Endothelial cell of umbilical vein (primary cell): ENCODE data around the gene PAAF1. TPM values are rescaled to one million over a fixed set of nuclear protein-coding genes. Genes with fewer than 3 reads are reported as not detected.

Source experiments
- BruUV-seq: library from RNA; stranded (reverse); fragments of 400-500 nt; replicated peaks from 2 replicates; lab custom pipeline; 2021; lab: Mats Ljungman, UMichigan
- CTCF ChIA-PET: fragments of 300-600, 350-600 bp; sonication (Branson Sonifier 250); formaldehyde crosslinking; loops from one replicate; lab custom pipeline; 2021; ENCODE audit warnings: antibody characterized with exemption, inconsistent platforms; lab: Charles Lee
- POLR2A ChIA-PET: fragments of 300-600, 350-600 bp; sonication (Branson Sonifier 250); formaldehyde crosslinking; loops from one replicate; lab custom pipeline; 2021; ENCODE audit warnings: antibody characterized with exemption, inconsistent platforms; lab: Charles Lee
- DNase-seq: peaks from one replicate; pipeline ENCODE4 v3.0.0-alpha.2; 2011; ENCODE audit warnings: low read depth, low spot score
- FAIRE-seq: peaks from 2 replicates; lab custom pipeline; 2011; peaks lifted over from hg19 to GRCh38; lab: Jason Lieb, UNC
- H2AFZ ChIP-seq: 2 replicates; pipeline ENCODE4 v1.6.0; 2012; ENCODE audit warnings: low read depth, low read length, control low read depth, inconsistent platforms
- H3K27ac ChIP-seq: 2 replicates; pipeline ENCODE4 v1.5.1; 2011; ENCODE audit warnings: low read depth, mild to moderate bottlenecking, control low read depth, low read length, moderate library complexity; ENCODE audit not compliant: insufficient read depth
- H3K27me3 ChIP-seq, 2 experiments: 2 replicates each; pipeline versions ENCODE4 v1.6.0 to v1.6.1; 2011; ENCODE audit warnings: low read length in 2 of 2, mixed read lengths in 1 of 2; ENCODE audit not compliant: control insufficient read depth in 2 of 2, insufficient read depth in 2 of 2
- H3K36me3 ChIP-seq, 2 experiments: 2 replicates in 1 of 2; 3 replicates in 1 of 2; pipeline ENCODE4 v1.5.1; 2011; ENCODE audit warnings: low read length in 2 of 2, mild to moderate bottlenecking in 1 of 2, moderate library complexity in 1 of 2; ENCODE audit not compliant: control insufficient read depth in 2 of 2, insufficient read depth in 2 of 2; ENCODE audit errors: extremely low read depth in 1 of 2
- H3K4me1 ChIP-seq: 3 replicates; pipeline ENCODE4 v1.5.1; 2011; ENCODE audit warnings: mild to moderate bottlenecking, low read length; ENCODE audit not compliant: control insufficient read depth, insufficient read depth; ENCODE audit errors: extremely low read depth
- H3K4me2 ChIP-seq: 2 replicates; pipeline ENCODE4 v1.6.1; 2011; ENCODE audit warnings: low read length, control low read depth, mixed read lengths; ENCODE audit not compliant: insufficient read depth
- H3K4me3 ChIP-seq, 3 experiments: fragments of 200-600 bp in 1 of 3; sonication (generic), shearing (Covaris generic) in 1 of 3; replicated peaks in 1 of 3; 2 replicates each; pipeline ENCODE4 v1.5.1; 2011 to 2016; ENCODE audit warnings: control low read depth in 3 of 3, low read length in 3 of 3, mild to moderate bottlenecking in 2 of 3, inconsistent platforms in 1 of 3, low read depth in 1 of 3, moderate library complexity in 1 of 3; ENCODE audit not compliant: insufficient read depth in 1 of 3
- H3K79me2 ChIP-seq: 2 replicates; pipeline ENCODE4 v1.6.0; 2012; ENCODE audit warnings: low read length, inconsistent platforms; ENCODE audit not compliant: control insufficient read depth, insufficient read depth
- H3K9ac ChIP-seq: replicated peaks from 2 replicates; pipeline ENCODE3; 2011; ENCODE audit warnings: low read length, control low read depth; ENCODE audit not compliant: insufficient read depth; ENCODE audit errors: extremely low read depth
- H3K9me1 ChIP-seq: replicated peaks from 3 replicates; pipeline ENCODE4 v1.6.0; 2011; ENCODE audit warnings: mild to moderate bottlenecking, low read length; ENCODE audit not compliant: control insufficient read depth, insufficient read depth; ENCODE audit errors: extremely low read depth
- H3K9me3 ChIP-seq: replicated peaks from 2 replicates; pipeline ENCODE4 v1.5.1; 2012; ENCODE audit warnings: low read length, inconsistent platforms; ENCODE audit not compliant: control insufficient read depth, insufficient read depth
- H4K20me1 ChIP-seq: replicated peaks from 2 replicates; pipeline ENCODE3; 2011; ENCODE audit warnings: mild to moderate bottlenecking, low read length; ENCODE audit not compliant: control insufficient read depth, insufficient read depth; ENCODE audit errors: extremely low read depth
- EZH2 ChIP-seq: IDR thresholded peaks from 2 replicates; pipeline ENCODE4 v1.6.1; 2012; ENCODE audit warnings: borderline replicate concordance, low read depth, mild to moderate bottlenecking, moderate library complexity, low read length, inconsistent platforms; ENCODE audit not compliant: severe bottlenecking
- FOS ChIP-seq: IDR thresholded peaks from 2 replicates; pipeline ENCODE4 v1.6.1; 2011; ENCODE audit warnings: mild to moderate bottlenecking, low read length, moderate library complexity, borderline replicate concordance; ENCODE audit not compliant: insufficient read depth
- GATA2 ChIP-seq: IDR thresholded peaks from 2 replicates; pipeline ENCODE4 v1.7.0; 2011; ENCODE audit warnings: low read depth, mild to moderate bottlenecking, moderate library complexity, mixed read lengths, low read length; ENCODE audit not compliant: insufficient read length, insufficient read depth
- JUN ChIP-seq: IDR thresholded peaks from 2 replicates; pipeline ENCODE4 v1.6.1; 2011; ENCODE audit warnings: borderline replicate concordance, low read depth; ENCODE audit not compliant: insufficient read length, insufficient read depth
- MYC ChIP-seq: IDR thresholded peaks from one replicate; pipeline ENCODE4 v1.6.1; 2011; ENCODE audit warnings: mild to moderate bottlenecking, low read depth, low read length
- POLR2A ChIP-seq: IDR thresholded peaks from 2 replicates; pipeline ENCODE4 v1.6.1; 2012; ENCODE audit warnings: low read depth, mild to moderate bottlenecking, control low read depth, low read length
- POLR2AphosphoS5 ChIP-seq: IDR thresholded peaks from 2 replicates; pipeline ENCODE4 v1.6.1; 2012; ENCODE audit warnings: low read depth, mild to moderate bottlenecking, control low read depth, low read length, moderate library complexity; ENCODE audit not compliant: insufficient read depth
- dilution Hi-C: fragments of 300-500 bp; cut with MboI; formaldehyde crosslinking; loops from one replicate; pipeline ENCODE4 v1.15.0; 2019; ENCODE audit warnings: low sequenced_read_pairs; ENCODE audit not compliant: extremely low pct_ligation_motif_present
- intact Hi-C: fragments of 100-400 bp; cut with micrococcal nuclease; formaldehyde crosslinking; loops from one replicate; pipeline ENCODE4 v1.10.0; 2022
- polyA plus RNA-seq, 4 experiments: library from polyadenylated mRNA; depleted of rRNA in 3 of 4; stranded (reverse) in 3 of 4; unstranded in 1 of 4; fragments of >200 nt; gene quantifications; 2 replicates each; pipeline versions ENCODE4 v1.2.1 to v1.2.3, GENCODE V29; 2011 to 2012; ENCODE audit warnings: missing spikeins in 1 of 4
- total RNA-seq: library from RNA; stranded (reverse); gene quantifications from 2 replicates; pipeline ENCODE4 v1.2.3, GENCODE V29; 2021
- TF ChIP-seq, protein P1 (sequence below), 2 donors: IDR thresholded peaks; 1 replicate in 1 of 2; 2 replicates in 1 of 2; pipeline ENCODE4 v1.5.1; 2011; ENCODE audit warnings: low read length in 2 of 2, mild to moderate bottlenecking in 2 of 2, moderate library complexity in 2 of 2, control low read depth in 1 of 2, inconsistent platforms in 1 of 2, low read depth in 1 of 2; ENCODE audit not compliant: insufficient read depth in 1 of 2; ENCODE audit errors: extremely low read depth in 1 of 2
- TF ChIP-seq, protein P2 (sequence below): IDR thresholded peaks from 2 replicates; pipeline ENCODE4 v1.6.1; 2011; ENCODE audit not compliant: insufficient read depth, insufficient read length

PAAF1 gene
- total and polyA plus RNA-seq, 2 donors (not counting 3 experiments of a cell fraction or from before 2014, with no cell fraction given), result 9.8 to 16.1 TPM

DNA sequence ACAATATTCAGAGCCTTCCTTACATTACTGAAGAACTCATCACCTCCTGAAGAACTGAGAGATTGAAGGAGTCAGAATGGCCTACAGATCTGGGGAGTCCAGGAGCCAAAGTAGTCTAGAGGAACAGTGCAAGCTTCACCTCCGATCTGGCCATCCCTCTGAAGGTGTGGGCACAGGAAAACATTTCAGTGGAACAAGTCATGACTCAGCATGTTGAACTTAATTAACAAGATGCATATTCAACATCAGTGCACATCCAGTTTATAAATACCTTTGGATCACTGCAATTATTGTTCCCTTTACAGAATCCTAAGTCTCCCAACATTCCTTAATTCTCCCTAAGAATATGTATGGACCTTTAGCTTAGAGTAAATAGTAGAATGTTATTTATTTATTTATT lies 25.5 kb downstream of the PAAF1 start:
- FAIRE-seq, result no peak
- Histone ChIP-seq H2AFZ (no peak overlapping the region), H3K27ac (no peak overlapping the region), H3K36me3 (peaks cover 0 to 4% of the 10 kb centered on the region in 2 experiments), H3K9ac (no peak overlapping the region), H3K4me1 (no peaks in the 10 kb centered on the region), H4K20me1 (no peaks in the 10 kb centered on the region), H3K79me2 (no peaks in the 10 kb centered on the region), H3K9me3 (no peaks in the 10 kb centered on the region), H3K27me3 (no peaks in the 10 kb centered on the region), H3K4me2 (no peak overlapping the region), H3K4me3 (no peak overlapping the region), H3K9me1 (no peaks in the 10 kb centered on the region)
- dilution Hi-C loops, result no loop called here
- POLR2A ChIA-PET, result no interaction called here
- TF ChIP-seq POLR2A, result no peak
- TF ChIP-seq GATA2, result no peak
- TF ChIP-seq EZH2, result no peak
- no peak for TF ChIP-seq JUN
- no peak for TF ChIP-seq MYC
- TF ChIP-seq POLR2AphosphoS5, result no peak
- TF ChIP-seq, protein P1, sequence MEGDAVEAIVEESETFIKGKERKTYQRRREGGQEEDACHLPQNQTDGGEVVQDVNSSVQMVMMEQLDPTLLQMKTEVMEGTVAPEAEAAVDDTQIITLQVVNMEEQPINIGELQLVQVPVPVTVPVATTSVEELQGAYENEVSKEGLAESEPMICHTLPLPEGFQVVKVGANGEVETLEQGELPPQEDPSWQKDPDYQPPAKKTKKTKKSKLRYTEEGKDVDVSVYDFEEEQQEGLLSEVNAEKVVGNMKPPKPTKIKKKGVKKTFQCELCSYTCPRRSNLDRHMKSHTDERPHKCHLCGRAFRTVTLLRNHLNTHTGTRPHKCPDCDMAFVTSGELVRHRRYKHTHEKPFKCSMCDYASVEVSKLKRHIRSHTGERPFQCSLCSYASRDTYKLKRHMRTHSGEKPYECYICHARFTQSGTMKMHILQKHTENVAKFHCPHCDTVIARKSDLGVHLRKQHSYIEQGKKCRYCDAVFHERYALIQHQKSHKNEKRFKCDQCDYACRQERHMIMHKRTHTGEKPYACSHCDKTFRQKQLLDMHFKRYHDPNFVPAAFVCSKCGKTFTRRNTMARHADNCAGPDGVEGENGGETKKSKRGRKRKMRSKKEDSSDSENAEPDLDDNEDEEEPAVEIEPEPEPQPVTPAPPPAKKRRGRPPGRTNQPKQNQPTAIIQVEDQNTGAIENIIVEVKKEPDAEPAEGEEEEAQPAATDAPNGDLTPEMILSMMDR (IDR thresholded peaks at IDR 0.05; ENCODE audit: extremely low read depth in 1 of 2, insufficient read depth in 1 of 2, low read depth in 1 of 2, low read length in 2 of 2), result no peak
- TF ChIP-seq, protein P2, sequence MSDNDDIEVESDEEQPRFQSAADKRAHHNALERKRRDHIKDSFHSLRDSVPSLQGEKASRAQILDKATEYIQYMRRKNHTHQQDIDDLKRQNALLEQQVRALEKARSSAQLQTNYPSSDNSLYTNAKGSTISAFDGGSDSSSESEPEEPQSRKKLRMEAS, result no peak
- TF ChIP-seq FOS, result no peak
- no TSS peak for BruUV-seq
- CTCF ChIA-PET, result no interaction called here
- no peak for DNase-seq
- intact Hi-C loops, result no loop called here
